Cerebellar nuclear complex (tissue), 1 donor: ENCODE data around the gene TK2.

ENCODE experiments used
- DNase-seq, 2 experiments: peaks; one replicate each; lab custom pipeline; 2025; lab: John Stamatoyannopoulos, UW

TK2 gene

GRCh38 chr16:66481943-66482390 is 68.0 kb downstream of the TK2 start:
- no peak for DNase-seq

- no peak for DNase-seq
Measured at GRCh38 chr16:66481081-66481942, 68.6 kb downstream of the TK2 start.

GRCh38 chr16:66480265-66481080 is 69.4 kb downstream of the TK2 start:
- no peak for DNase-seq

- DNase-seq = no peak
Measured at GRCh38 chr16:66479661-66480264, 70.2 kb downstream of the TK2 start.

GRCh38 chr16:66478733-66479511 is 71.0 kb downstream of the TK2 start:
- DNase-seq = no peak

GRCh38 chr16:66477028-66477515 is 72.8 kb downstream of the TK2 start:
- DNase-seq = no peak

GRCh38 chr16:66476328-66477027 is 73.4 kb downstream of the TK2 start:
- no peak for DNase-seq

GRCh38 chr16:66475232-66475631 is 74.7 kb downstream of the TK2 start:
- DNase-seq = no peak

- DNase-seq = no peak
Measured at GRCh38 chr16:66474750-66475199, 75.1 kb downstream of the TK2 start.

GRCh38 chr16:66473654-66474519 is 76.0 kb downstream of the TK2 start:
- no peak for DNase-seq

- no peak for DNase-seq
Measured at GRCh38 chr16:66473051-66473571, 76.8 kb downstream of the TK2 start.

GRCh38 chr16:66471716-66472393 is 78.1 kb downstream of the TK2 start:
- DNase-seq = no peak

- DNase-seq = no peak
Measured at GRCh38 chr16:66471264-66471663, 78.7 kb downstream of the TK2 start.

GRCh38 chr16:66470556-66470955 is 79.4 kb downstream of the TK2 start:
- no peak for DNase-seq

- no peak for DNase-seq
Measured at GRCh38 chr16:66469947-66470546, 79.9 kb downstream of the TK2 start.

GRCh38 chr16:66469291-66469946 is 80.5 kb downstream of the TK2 start:
- DNase-seq = no peak

GRCh38 chr16:66468321-66468965 is 81.5 kb downstream of the TK2 start:
- DNase-seq = no peak

GRCh38 chr16:66467611-66468010 is 82.3 kb downstream of the TK2 start:
- no peak for DNase-seq
